ENCODE measurements around the gene ATP12A.

The ATP12A gene

DNA sequence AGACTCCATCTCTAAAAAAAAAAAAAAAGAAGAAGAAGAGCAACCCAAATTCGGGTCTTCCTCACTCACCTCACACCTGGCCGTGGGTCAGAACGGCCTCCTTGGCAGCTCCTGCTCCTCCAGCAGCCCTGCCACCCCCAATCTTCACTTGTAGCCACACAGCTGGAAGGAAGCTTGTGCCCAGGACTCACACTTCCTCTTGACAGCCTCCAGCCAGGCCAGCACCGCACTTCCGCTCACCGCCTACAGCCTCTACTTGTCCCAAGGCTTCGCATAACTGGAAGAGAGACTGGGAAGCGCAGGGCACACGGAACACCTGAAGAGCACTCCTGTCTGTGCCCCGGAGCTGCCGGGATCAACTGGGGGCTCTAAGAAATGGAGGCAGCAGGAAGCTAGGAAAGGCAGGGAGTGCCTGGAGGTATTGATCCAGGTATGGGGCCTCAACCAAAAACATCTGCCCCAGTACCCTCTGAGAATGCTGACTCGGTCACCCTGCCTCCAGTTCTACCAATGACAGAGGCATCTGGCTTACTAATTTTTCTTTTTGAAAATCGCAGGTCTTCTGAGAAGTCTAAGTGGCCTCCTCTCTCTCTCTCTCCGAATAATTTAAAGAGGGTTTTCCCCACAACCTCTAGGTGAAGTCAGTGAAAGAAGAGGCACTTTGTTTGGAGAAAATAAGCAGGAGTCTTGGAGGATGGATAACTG, 31.1 kb upstream of the ATP12A start:
- Histone ChIP-seq H3K27ac (no peak overlapping the region), H3K9me3 (no peaks in the 10 kb centered on the region), H3K4me1 (ENCODE audit: control insufficient read depth in 1 of 2, insufficient read depth in 1 of 2, low read depth in 1 of 2, low read length in 1 of 2) (no peaks in the 10 kb centered on the region), H3K4me3 (ENCODE audit: low read depth in 1 of 2, low read length in 1 of 2) (no peak overlapping the region), H3K27me3 (no peaks in the 10 kb centered on the region), H3K36me3 (no peaks in the 10 kb centered on the region)
- TF ChIP-seq, protein P1, sequence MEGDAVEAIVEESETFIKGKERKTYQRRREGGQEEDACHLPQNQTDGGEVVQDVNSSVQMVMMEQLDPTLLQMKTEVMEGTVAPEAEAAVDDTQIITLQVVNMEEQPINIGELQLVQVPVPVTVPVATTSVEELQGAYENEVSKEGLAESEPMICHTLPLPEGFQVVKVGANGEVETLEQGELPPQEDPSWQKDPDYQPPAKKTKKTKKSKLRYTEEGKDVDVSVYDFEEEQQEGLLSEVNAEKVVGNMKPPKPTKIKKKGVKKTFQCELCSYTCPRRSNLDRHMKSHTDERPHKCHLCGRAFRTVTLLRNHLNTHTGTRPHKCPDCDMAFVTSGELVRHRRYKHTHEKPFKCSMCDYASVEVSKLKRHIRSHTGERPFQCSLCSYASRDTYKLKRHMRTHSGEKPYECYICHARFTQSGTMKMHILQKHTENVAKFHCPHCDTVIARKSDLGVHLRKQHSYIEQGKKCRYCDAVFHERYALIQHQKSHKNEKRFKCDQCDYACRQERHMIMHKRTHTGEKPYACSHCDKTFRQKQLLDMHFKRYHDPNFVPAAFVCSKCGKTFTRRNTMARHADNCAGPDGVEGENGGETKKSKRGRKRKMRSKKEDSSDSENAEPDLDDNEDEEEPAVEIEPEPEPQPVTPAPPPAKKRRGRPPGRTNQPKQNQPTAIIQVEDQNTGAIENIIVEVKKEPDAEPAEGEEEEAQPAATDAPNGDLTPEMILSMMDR (IDR thresholded peaks at IDR 0.05): no peak

DNA sequence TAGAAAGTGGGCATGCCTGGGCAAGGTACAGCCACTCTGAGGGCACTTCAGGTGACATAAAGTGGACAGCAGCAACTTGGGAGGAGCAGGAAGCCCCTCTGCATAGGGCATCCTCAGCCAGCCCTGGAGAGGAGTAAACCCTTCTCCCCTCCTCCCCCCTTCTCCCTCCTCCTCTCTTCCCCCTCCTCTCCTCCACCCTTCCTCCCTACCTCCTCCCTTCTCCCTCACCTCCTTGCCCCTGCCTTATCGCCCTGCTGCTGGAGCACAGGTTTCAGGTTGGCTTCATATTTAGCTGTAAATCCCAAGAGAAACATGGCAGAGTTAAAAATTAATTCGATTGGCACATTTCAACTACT, 30.5 kb upstream of the ATP12A start:
- H3K4me1 ChIP-seq (ENCODE audit: control insufficient read depth in 1 of 2, insufficient read depth in 1 of 2, low read depth in 1 of 2, low read length in 1 of 2): no peaks in the 10 kb centered on the region
- H3K4me3 ChIP-seq (ENCODE audit: low read depth in 1 of 2, low read length in 1 of 2): no peak overlapping the region
- H3K36me3 ChIP-seq: no peaks in the 10 kb centered on the region
- H3K9me3 ChIP-seq: no peaks in the 10 kb centered on the region
- H3K27me3 ChIP-seq: no peaks in the 10 kb centered on the region
- TF ChIP-seq, protein P1 (IDR thresholded peaks at IDR 0.05): no peak
- H3K27ac ChIP-seq: no peak overlapping the region

DNA sequence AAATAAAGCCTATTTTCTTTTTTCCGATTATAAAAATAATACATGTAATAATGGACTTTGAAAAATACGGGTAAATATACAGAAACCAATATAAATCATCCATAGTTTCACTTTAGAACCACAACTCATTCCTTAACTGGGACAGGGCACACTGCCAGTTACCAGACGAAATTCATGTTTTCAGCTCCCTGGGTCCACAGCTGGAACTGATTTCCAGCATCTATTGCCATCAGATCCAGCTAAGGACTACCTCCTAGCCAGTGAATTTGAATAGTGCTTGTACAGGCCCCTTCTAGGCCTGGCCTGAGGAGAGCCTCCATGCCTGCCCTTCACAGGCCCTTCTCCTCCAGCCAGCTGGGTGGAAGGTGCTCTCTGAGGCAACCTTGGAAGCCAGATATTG, 30.0 kb upstream of the ATP12A start:
- Histone ChIP-seq H3K4me1 (ENCODE audit: control insufficient read depth in 1 of 2, insufficient read depth in 1 of 2, low read depth in 1 of 2, low read length in 1 of 2) (no peaks in the 10 kb centered on the region), H3K27me3 (no peaks in the 10 kb centered on the region), H3K36me3 (no peaks in the 10 kb centered on the region), H3K27ac (no peak overlapping the region), H3K9me3 (no peaks in the 10 kb centered on the region), H3K4me3 (ENCODE audit: low read depth in 1 of 2, low read length in 1 of 2) (no peak overlapping the region)
- TF ChIP-seq, protein P1 (IDR thresholded peaks at IDR 0.05): no peak

DNA sequence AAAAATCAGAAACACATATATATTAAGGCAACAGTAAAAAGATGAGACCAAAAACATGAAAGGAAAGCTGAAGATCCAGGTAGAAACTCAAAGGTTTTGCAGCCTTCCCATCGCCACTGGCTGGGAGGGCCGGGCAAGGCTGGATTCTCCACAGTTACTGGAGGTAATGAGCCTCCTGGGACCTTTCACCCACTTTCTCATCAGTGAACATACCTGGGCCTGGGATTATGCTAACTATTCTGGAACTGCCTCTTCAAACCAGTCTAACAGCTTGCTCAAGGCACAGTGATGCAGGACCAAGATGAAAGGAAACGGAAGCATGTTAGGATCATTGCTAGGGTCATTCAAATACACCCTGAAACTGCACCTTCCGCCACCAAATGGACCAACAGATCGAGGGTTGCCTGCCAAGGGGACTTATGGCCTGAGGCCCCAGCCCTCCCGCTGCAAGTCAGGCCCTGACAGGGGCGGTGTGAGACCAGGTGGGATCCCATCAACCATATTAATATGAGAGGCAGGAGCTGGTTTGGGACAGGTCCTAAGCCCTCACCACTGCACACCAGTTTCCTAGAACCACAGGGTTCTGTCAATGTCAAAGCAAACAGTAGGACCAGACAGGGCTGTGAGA, 28.4 kb upstream of the ATP12A start:
- no peak overlapping the region for H3K4me3 ChIP-seq (ENCODE audit: low read depth in 1 of 2, low read length in 1 of 2)
- no peak overlapping the region for H3K27ac ChIP-seq
- H3K27me3 ChIP-seq: no peaks in the 10 kb centered on the region
- no peaks in the 10 kb centered on the region for H3K36me3 ChIP-seq
- no peaks in the 10 kb centered on the region for H3K9me3 ChIP-seq
- no peaks in the 10 kb centered on the region for H3K4me1 ChIP-seq (ENCODE audit: control insufficient read depth in 1 of 2, insufficient read depth in 1 of 2, low read depth in 1 of 2, low read length in 1 of 2)
- TF ChIP-seq, protein P1 (IDR thresholded peaks at IDR 0.05): no peak

DNA sequence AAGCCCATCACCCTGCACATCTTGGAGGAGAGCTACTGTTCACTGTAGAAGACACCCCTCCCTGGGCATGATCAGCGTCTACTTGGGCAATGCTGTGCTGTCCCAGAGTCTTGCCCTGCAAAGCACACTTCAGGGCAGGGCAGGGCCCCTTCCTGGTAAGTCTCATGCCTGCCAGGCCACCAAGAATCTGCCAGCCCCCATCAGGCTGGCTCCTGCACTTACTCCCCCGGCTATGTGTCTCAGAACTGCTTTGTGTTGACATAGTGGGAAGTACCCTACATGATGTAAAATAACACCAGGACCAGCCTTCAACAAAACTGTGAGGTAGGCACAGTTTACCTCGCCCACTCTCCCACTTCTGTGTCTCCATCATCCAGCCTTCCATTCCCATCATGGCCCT, 27.8 kb upstream of the ATP12A start:
- H3K4me1 ChIP-seq (ENCODE audit: control insufficient read depth in 1 of 2, insufficient read depth in 1 of 2, low read depth in 1 of 2, low read length in 1 of 2): no peaks in the 10 kb centered on the region
- H3K4me3 ChIP-seq (ENCODE audit: low read depth in 1 of 2, low read length in 1 of 2): no peak overlapping the region
- TF ChIP-seq, protein P1 (IDR thresholded peaks at IDR 0.05): no peak
- H3K27me3 ChIP-seq: no peaks in the 10 kb centered on the region
- no peaks in the 10 kb centered on the region for H3K36me3 ChIP-seq
- no peaks in the 10 kb centered on the region for H3K9me3 ChIP-seq
- H3K27ac ChIP-seq: no peak overlapping the region
